Neuronal stem cell (in vitro differentiated cells): ENCODE measurements around the gene CACNG3.

Source experiments
- DNase-seq: peaks from one replicate; pipeline ENCODE4 v3.0.0-alpha.2; 2013; ENCODE audit warnings: low spot score
- H2AFZ ChIP-seq: one replicate; pipeline ENCODE4 v1.6.1; 2013; ENCODE audit warnings: mild to moderate bottlenecking, low read length, inconsistent platforms
- H2AK5ac ChIP-seq: 2 replicates; pipeline ENCODE4 v1.6.1; 2013; ENCODE audit warnings: low read depth, mild to moderate bottlenecking, inconsistent platforms, low read length, moderate library complexity, mixed read lengths
- H2BK120ac ChIP-seq: 2 replicates; pipeline ENCODE4 v1.6.1; 2013; ENCODE audit warnings: low read depth, mild to moderate bottlenecking, inconsistent platforms, low read length, moderate library complexity, mixed read lengths
- H2BK12ac ChIP-seq: one replicate; pipeline ENCODE4 v1.6.1; 2013; ENCODE audit warnings: low read length, inconsistent platforms
- H2BK15ac ChIP-seq: 2 replicates; pipeline ENCODE4 v1.6.1; 2013; ENCODE audit warnings: mild to moderate bottlenecking, low read length, inconsistent platforms, mixed read lengths
- H2BK5ac ChIP-seq: one replicate; pipeline ENCODE4 v1.6.1; 2013; ENCODE audit warnings: inconsistent platforms, mild to moderate bottlenecking, low read length, moderate library complexity
- H3K14ac ChIP-seq: one replicate; pipeline ENCODE4 v1.6.1; 2013; ENCODE audit warnings: low read length, inconsistent platforms
- H3K18ac ChIP-seq: 2 replicates; pipeline ENCODE4 v1.6.1; 2013; ENCODE audit warnings: low read length, inconsistent platforms
- H3K23ac ChIP-seq: 2 replicates; pipeline ENCODE4 v1.6.1; 2013; ENCODE audit warnings: low read depth, mild to moderate bottlenecking, mixed read lengths, low read length, inconsistent platforms; ENCODE audit not compliant: poor library complexity
- H3K27ac ChIP-seq: replicated peaks from 3 replicates; pipeline ENCODE4 v1.5.1; 2013; ENCODE audit warnings: low read length, inconsistent platforms
- H3K27me3 ChIP-seq, 3 experiments: 2 replicates each; pipeline ENCODE4 v1.6.1; 2013; ENCODE audit warnings: low read length in 3 of 3, mild to moderate bottlenecking in 2 of 3, inconsistent platforms in 1 of 3, low read depth in 1 of 3, mixed read lengths in 1 of 3, moderate library complexity in 1 of 3; ENCODE audit not compliant: control insufficient read depth in 3 of 3, insufficient read depth in 3 of 3
- H3K36me3 ChIP-seq, 2 donors: replicated peaks in 1 of 2; 2 replicates each; pipeline ENCODE4 v1.6.1; 2013; ENCODE audit warnings: low read length in 2 of 2; ENCODE audit not compliant: control insufficient read depth in 2 of 2, insufficient read depth in 2 of 2
- H3K4ac ChIP-seq: 2 replicates; pipeline ENCODE4 v1.6.1; 2013; ENCODE audit warnings: inconsistent platforms, mild to moderate bottlenecking, low read length, moderate library complexity
- H3K4me1 ChIP-seq, 2 donors: 1 replicate in 1 of 2; 2 replicates in 1 of 2; pipeline ENCODE4 v1.6.1; 2013; ENCODE audit warnings: low read length in 2 of 2, low read depth in 1 of 2; ENCODE audit not compliant: control insufficient read depth in 2 of 2, insufficient read depth in 1 of 2
- H3K4me2 ChIP-seq: one replicate; pipeline ENCODE4 v1.6.1; 2013; ENCODE audit warnings: mild to moderate bottlenecking, low read length, inconsistent platforms; ENCODE audit not compliant: insufficient read depth, poor library complexity, severe bottlenecking
- H3K4me3 ChIP-seq, 2 donors: 2 replicates each; pipeline ENCODE4 v1.5.1; 2013; ENCODE audit warnings: low read length in 2 of 2, mild to moderate bottlenecking in 2 of 2, inconsistent platforms in 1 of 2, moderate library complexity in 1 of 2
- H3K79me1 ChIP-seq: one replicate; pipeline ENCODE4 v1.6.1; 2013; ENCODE audit warnings: low read depth, mild to moderate bottlenecking, inconsistent platforms, low read length, moderate library complexity
- H3K9ac ChIP-seq: one replicate; pipeline ENCODE4 v1.6.1; 2013; ENCODE audit warnings: mild to moderate bottlenecking, low read depth, low read length, inconsistent platforms; ENCODE audit not compliant: poor library complexity
- H3K9me3 ChIP-seq, 2 donors: replicated peaks in 1 of 2; 2 replicates each; pipeline versions ENCODE3 to v1.6.1; 2013; ENCODE audit warnings: low read length in 2 of 2, mild to moderate bottlenecking in 2 of 2, inconsistent platforms in 1 of 2, low read depth in 1 of 2, mixed read lengths in 1 of 2, moderate library complexity in 1 of 2; ENCODE audit not compliant: control insufficient read depth in 2 of 2, insufficient read depth in 1 of 2
- H4K8ac ChIP-seq: one replicate; pipeline ENCODE4 v1.6.1; 2013; ENCODE audit warnings: low read depth, mild to moderate bottlenecking, inconsistent platforms, low read length, moderate library complexity
- H4K91ac ChIP-seq: one replicate; pipeline ENCODE4 v1.6.1; 2013; ENCODE audit warnings: low read length, low read depth, mild to moderate bottlenecking, inconsistent platforms; ENCODE audit not compliant: poor library complexity
- WGBS, 2 donors: extraction: QIAGEN DNeasy Blood & Tissue Kit; methylation state at CpG; one replicate each; pipeline ENCODE4 v1.1.7; 2013; ENCODE audit warnings: missing lambda C conversion rate in 2 of 2, mixed read lengths in 1 of 2; ENCODE audit not compliant: insufficient read length in 2 of 2, insufficient replicate concordance in 1 of 2; ENCODE audit errors: extremely low coverage in 2 of 2; 5-methylcytosine and 5-hydroxymethylcytosine counted together

Gene CACNG3

GRCh38 chr16:24345704-24346103 is 89.6 kb downstream of the CACNG3 start:
- Histone ChIP-seq H3K4ac (no peak overlapping the region), H3K9ac (no peak overlapping the region), H3K9me3 (no peaks in the 10 kb centered on the region), H3K27ac (no peak overlapping the region), H3K79me1 (no peaks in the 10 kb centered on the region), H3K36me3 (no peaks in the 10 kb centered on the region), H3K18ac (no peak overlapping the region), H4K8ac (no peak overlapping the region), H3K4me1 (peaks cover 4 to 15% of the 10 kb centered on the region in 2 donors), H2BK5ac (no peak overlapping the region), H2BK12ac (no peak overlapping the region), H3K4me3 (no peak overlapping the region), H2AFZ (no peak overlapping the region), H3K23ac (no peak overlapping the region), H4K91ac (no peak overlapping the region), H3K4me2 (no peak overlapping the region), H3K27me3 (no peaks in the 10 kb centered on the region), H2BK15ac (no peak overlapping the region), H2BK120ac (no peak overlapping the region), H2AK5ac (no peak overlapping the region), H3K14ac (no peak overlapping the region)
- WGBS, 2 donors = no CpG with 5 or more reads among the region's 4 CpGs
- no peak for DNase-seq

- no peak overlapping the region for H3K4me3 ChIP-seq
- no peaks in the 10 kb centered on the region for H3K36me3 ChIP-seq
- peaks cover 4 to 15% of the 10 kb centered on the region in 2 donors for H3K4me1 ChIP-seq
- no CpG with 5 or more reads among the region's 11 CpGs for WGBS, 2 donors
- no peak overlapping the region for H2BK12ac ChIP-seq
- no peaks in the 10 kb centered on the region for H3K79me1 ChIP-seq
- H2BK15ac ChIP-seq = no peak overlapping the region
- H2AFZ ChIP-seq = no peak overlapping the region
- no peak overlapping the region for H3K18ac ChIP-seq
- no peak for DNase-seq
- H3K23ac ChIP-seq = no peak overlapping the region
- H3K14ac ChIP-seq = no peak overlapping the region
- H3K9ac ChIP-seq = no peak overlapping the region
- no peak overlapping the region for H4K91ac ChIP-seq
- H3K9me3 ChIP-seq = no peaks in the 10 kb centered on the region
- H3K4ac ChIP-seq = no peak overlapping the region
- H2AK5ac ChIP-seq = no peak overlapping the region
- H4K8ac ChIP-seq = no peak overlapping the region
- no peak overlapping the region for H2BK120ac ChIP-seq
- H3K27ac ChIP-seq = no peak overlapping the region
- no peak overlapping the region for H2BK5ac ChIP-seq
- H3K27me3 ChIP-seq = no peaks in the 10 kb centered on the region
- H3K4me2 ChIP-seq = no peak overlapping the region
These were observed 90.6 kb downstream of the CACNG3 start for GRCh38 chr16:24346734-24347133.

- Histone ChIP-seq H3K9ac (no peak overlapping the region), H4K8ac (no peak overlapping the region), H3K4me3 (no peak overlapping the region), H3K79me1 (no peaks in the 10 kb centered on the region), H2BK12ac (no peak overlapping the region), H3K27me3 (no peaks in the 10 kb centered on the region), H4K91ac (no peak overlapping the region), H2AK5ac (no peak overlapping the region), H3K18ac (no peak overlapping the region), H3K14ac (no peak overlapping the region), H3K27ac (no peak overlapping the region), H2BK15ac (no peak overlapping the region), H2BK5ac (no peak overlapping the region), H3K4ac (no peak overlapping the region), H2BK120ac (no peak overlapping the region), H3K23ac (no peak overlapping the region), H3K4me2 (no peak overlapping the region), H2AFZ (no peak overlapping the region), H3K9me3 (no peaks in the 10 kb centered on the region), H3K4me1 (peaks cover 4 to 15% of the 10 kb centered on the region in 2 donors), H3K36me3 (no peaks in the 10 kb centered on the region)
- DNase-seq = no peak
- no CpG with 5 or more reads among the region's 2 CpGs for WGBS, 2 donors
These were observed 91.4 kb downstream of the CACNG3 start for GRCh38 chr16:24347556-24347955.

GRCh38 chr16:24348545-24349290 is 92.6 kb downstream of the CACNG3 start:
- H2AFZ ChIP-seq = peak overlapping the region; percentile 81
- no peak overlapping the region for H3K9ac ChIP-seq
- no CpG with 5 or more reads among the region's 9 CpGs for WGBS, 2 donors
- no peak overlapping the region for H3K23ac ChIP-seq
- no peak overlapping the region for H3K4ac ChIP-seq
- no peak overlapping the region for H3K4me3 ChIP-seq
- H3K36me3 ChIP-seq = no peaks in the 10 kb centered on the region
- no peak overlapping the region for H3K27ac ChIP-seq
- no peak overlapping the region for H2AK5ac ChIP-seq
- no peak for DNase-seq
- H3K4me2 ChIP-seq = no peak overlapping the region
- H3K9me3 ChIP-seq = no peaks in the 10 kb centered on the region
- no peak overlapping the region for H2BK12ac ChIP-seq
- H2BK5ac ChIP-seq = no peak overlapping the region
- no peak overlapping the region for H4K91ac ChIP-seq
- no peak overlapping the region for H2BK120ac ChIP-seq
- no peak overlapping the region for H2BK15ac ChIP-seq
- no peak overlapping the region for H3K18ac ChIP-seq
- H3K79me1 ChIP-seq = no peaks in the 10 kb centered on the region
- H3K4me1 ChIP-seq = peaks cover 4 to 15% of the 10 kb centered on the region in 2 donors
- no peak overlapping the region for H4K8ac ChIP-seq
- H3K14ac ChIP-seq = no peak overlapping the region
- H3K27me3 ChIP-seq = no peaks in the 10 kb centered on the region
